SU-DHL-6 (cell line): ENCODE results near the gene HPS5.

ENCODE experiments used
- H2AFZ ChIP-seq: fragments of 200-600 bp; sonication (generic); 2 replicates; pipeline ENCODE4 v1.6.1; 2014; ENCODE audit warnings: low read depth, mild to moderate bottlenecking, moderate library complexity, mixed read lengths, antibody characterized with exemption, low read length; ENCODE audit not compliant: severe bottlenecking
- H3F3A ChIP-seq: fragments of 200-600 bp; shearing (Covaris generic); 2 replicates; pipeline ENCODE4 v1.6.0; 2016; ENCODE audit warnings: antibody characterized with exemption, mild to moderate bottlenecking; ENCODE audit not compliant: insufficient read depth
- H3K27ac ChIP-seq: fragments of 200-600 bp; sonication (generic); 2 replicates; pipeline ENCODE4 v1.5.1; 2016; ENCODE audit warnings: low read depth, mild to moderate bottlenecking, low read length, moderate library complexity, mixed read lengths
- H3K27me3 ChIP-seq: fragments of 200-600 bp; sonication (generic), shearing (Covaris generic); 2 replicates; pipeline ENCODE4 v1.6.0; 2014; ENCODE audit warnings: mild to moderate bottlenecking, low read length
- H3K36me3 ChIP-seq: fragments of 200-600 bp; sonication (generic); 2 replicates; pipeline ENCODE4 v1.6.1; 2014; ENCODE audit warnings: mild to moderate bottlenecking, low read length, mixed read lengths
- H3K4me2 ChIP-seq: fragments of 300-600, 200-600 bp; shearing (Covaris generic), sonication (generic); 2 replicates; pipeline ENCODE4 v1.6.0; 2014; ENCODE audit warnings: low read length, low read depth, mild to moderate bottlenecking; ENCODE audit not compliant: poor library complexity, severe bottlenecking
- H3K4me3 ChIP-seq: fragments of 200-600 bp; sonication (generic); 2 replicates; pipeline ENCODE4 v1.5.1; 2014; ENCODE audit warnings: antibody characterized with exemption, low read length, mild to moderate bottlenecking, mixed read lengths; ENCODE audit not compliant: insufficient read depth, poor library complexity, severe bottlenecking
- H3K79me2 ChIP-seq: fragments of 200-600 bp; sonication (generic); 2 replicates; pipeline ENCODE4 v1.6.1; 2014; ENCODE audit warnings: mild to moderate bottlenecking, low read length, moderate library complexity; ENCODE audit not compliant: insufficient read depth
- H3K9ac ChIP-seq: fragments of 200-600 bp; sonication (generic); 2 replicates; pipeline ENCODE4 v1.7.0; 2014; ENCODE audit warnings: mild to moderate bottlenecking, low read length
- H3K9me2 ChIP-seq: fragments of 200-600 bp; sonication (generic); replicated peaks from 2 replicates; pipeline ENCODE4 v1.6.1; 2014; ENCODE audit warnings: low read length; ENCODE audit not compliant: insufficient read depth
- H3K9me3 ChIP-seq: fragments of 200-600 bp; sonication (generic); 2 replicates; pipeline ENCODE4 v1.6.1; 2014; ENCODE audit warnings: low read length, mixed read lengths; ENCODE audit not compliant: insufficient read depth
- H4K20me1 ChIP-seq: fragments of 200-600 bp; sonication (generic); 2 replicates; pipeline ENCODE4 v1.6.1; 2014; ENCODE audit warnings: low read depth, mild to moderate bottlenecking, antibody characterized with exemption, low read length, moderate library complexity, mixed read lengths
- CTCF ChIP-seq: fragments of 200-600 bp; sonication (generic); IDR thresholded peaks from one replicate; pipeline ENCODE4 v1.5.1; 2017; ENCODE audit warnings: antibody characterized with exemption, mild to moderate bottlenecking, low read length, moderate library complexity; ENCODE audit not compliant: insufficient read depth, poor library complexity, severe bottlenecking
- EZH2phosphoT487 ChIP-seq: fragments of 200-600 bp; sonication (generic), shearing (Covaris generic); conservative IDR thresholded peaks from 2 replicates; pipeline ENCODE4 v1.6.1; 2018; ENCODE audit warnings: mild to moderate bottlenecking, antibody characterized with exemption, low read length, moderate library complexity, mixed read lengths

HPS5 gene

GRCh38 chr11:18332302-18332701 lies 10.4 kb upstream of the HPS5 start:
- Histone ChIP-seq H3K9me2 (no peaks in the 10 kb centered on the region), H3K4me2 (no peak overlapping the region), H3K27ac (no peak overlapping the region), H3K4me3 (no peak overlapping the region), H4K20me1 (peaks cover 5% of the 10 kb centered on the region; the same call in 1 of the 2 replicates), H3K9me3 (no peaks in the 10 kb centered on the region), H2AFZ (no peak overlapping the region), H3K36me3 (peaks cover 46% of the 10 kb centered on the region), H3K27me3 (no peaks in the 10 kb centered on the region), H3K9ac (no peak overlapping the region), H3F3A (peaks cover 6% of the 10 kb centered on the region; the same call in 1 of the 2 replicates), H3K79me2 (peaks cover 41% of the 10 kb centered on the region)
- TF ChIP-seq EZH2phosphoT487 (no peak), CTCF (no peak)

GRCh38 chr11:18330921-18331320 lies 9.0 kb upstream of the HPS5 start:
- H2AFZ ChIP-seq = no peak overlapping the region
- H4K20me1 ChIP-seq = peaks cover 5% of the 10 kb centered on the region; the same call in 1 of the 2 replicates
- no peaks in the 10 kb centered on the region for H3K9me2 ChIP-seq
- H3F3A ChIP-seq = peaks cover 6% of the 10 kb centered on the region; the same call in 1 of the 2 replicates
- no peak overlapping the region for H3K4me2 ChIP-seq
- no peaks in the 10 kb centered on the region for H3K9me3 ChIP-seq
- no peaks in the 10 kb centered on the region for H3K27me3 ChIP-seq
- H3K4me3 ChIP-seq = no peak overlapping the region
- peaks cover 45% of the 10 kb centered on the region for H3K36me3 ChIP-seq
- H3K27ac ChIP-seq = no peak overlapping the region
- H3K79me2 ChIP-seq = peaks cover 55% of the 10 kb centered on the region
- TF ChIP-seq EZH2phosphoT487 (no peak), CTCF (no peak)
- H3K9ac ChIP-seq = no peak overlapping the region

GRCh38 chr11:18329196-18329870 lies 7.4 kb upstream of the HPS5 start:
- H3K36me3 ChIP-seq = peaks cover 42% of the 10 kb centered on the region
- no peak overlapping the region for H2AFZ ChIP-seq
- H3K79me2 ChIP-seq = peaks cover 71% of the 10 kb centered on the region
- no peaks in the 10 kb centered on the region for H3K9me2 ChIP-seq
- no peak for TF ChIP-seq CTCF
- no peak for TF ChIP-seq EZH2phosphoT487
- no peak overlapping the region for H3K4me2 ChIP-seq
- H3F3A ChIP-seq = peaks cover 6% of the 10 kb centered on the region; the same call in 1 of the 2 replicates
- no peak overlapping the region for H3K27ac ChIP-seq
- H3K27me3 ChIP-seq = no peaks in the 10 kb centered on the region
- peaks cover under 1% of the 10 kb centered on the region; the same call in 1 of the 2 replicates for H4K20me1 ChIP-seq
- no peak overlapping the region for H3K4me3 ChIP-seq
- no peak overlapping the region for H3K9ac ChIP-seq
- H3K9me3 ChIP-seq = no peaks in the 10 kb centered on the region
